ENCODE results near the gene LRIT3. TPM values are rescaled to one million over a fixed set of nuclear protein-coding genes. Genes with fewer than 3 reads are reported as not detected.
"Not testable (repeated sequence)": the region's sequence is repeated elsewhere in the genome, so short reads cannot be mapped to it uniquely, and the experiment has no call there.

The LRIT3 gene
- total RNA-seq, 1 donor from 2014 or later: 0.15 TPM

DNA sequence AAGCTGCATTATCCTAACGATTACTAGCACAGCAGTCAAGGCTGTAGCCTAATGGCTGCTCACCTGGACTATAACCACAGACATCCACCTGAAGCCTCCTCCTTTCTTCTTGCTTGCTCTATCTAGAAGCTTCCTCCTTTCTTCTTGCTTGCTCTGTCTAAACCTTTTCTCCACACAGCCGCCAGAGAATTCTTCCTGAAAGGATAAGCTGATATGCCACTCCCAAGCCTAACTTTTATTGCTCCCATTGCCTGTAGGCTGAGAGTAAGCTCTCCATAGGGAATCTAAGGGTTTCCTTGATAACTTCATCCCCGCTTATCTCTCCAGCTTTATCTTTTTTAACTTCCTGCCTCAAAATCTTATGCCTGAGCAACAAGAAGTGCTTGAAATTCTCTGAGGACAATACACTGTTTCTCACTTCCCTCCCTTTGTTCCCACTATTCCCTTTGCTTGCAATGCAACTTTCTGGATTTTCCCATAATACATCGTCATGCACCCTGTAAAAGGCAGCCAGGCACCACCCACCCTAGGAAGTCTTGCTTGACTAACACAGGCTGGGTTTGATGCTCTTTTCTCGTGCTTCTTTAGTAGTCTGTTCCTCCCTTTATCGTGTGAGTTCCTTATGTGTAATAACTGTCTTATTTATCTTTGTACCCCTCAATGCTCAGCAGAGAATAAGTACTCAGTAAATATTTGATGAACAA lies 1.4 kb upstream of the LRIT3 start:
- intact Hi-C loops (cut with micrococcal nuclease): no loop called here

DNA sequence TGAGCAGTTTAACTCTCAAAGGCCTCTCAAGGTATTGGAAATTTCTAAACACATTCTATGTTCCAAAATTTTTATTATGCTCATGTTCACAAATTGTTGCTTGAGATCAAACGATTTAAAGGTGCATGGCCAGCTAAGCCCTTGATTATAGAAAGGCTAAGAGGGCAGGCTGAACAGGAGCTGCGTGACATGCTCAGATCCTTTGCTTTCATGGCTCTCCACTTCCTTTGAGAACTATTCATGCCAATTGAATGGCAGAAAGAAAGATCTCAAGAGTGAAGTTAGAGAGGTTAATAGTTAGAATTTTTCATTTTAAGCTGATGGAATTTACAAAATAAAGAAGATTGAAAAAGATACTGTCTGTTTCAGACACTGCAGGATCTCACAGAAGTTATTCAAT lies 594 bp downstream of the LRIT3 start:
- intact Hi-C loops (cut with micrococcal nuclease): no loop called here

DNA sequence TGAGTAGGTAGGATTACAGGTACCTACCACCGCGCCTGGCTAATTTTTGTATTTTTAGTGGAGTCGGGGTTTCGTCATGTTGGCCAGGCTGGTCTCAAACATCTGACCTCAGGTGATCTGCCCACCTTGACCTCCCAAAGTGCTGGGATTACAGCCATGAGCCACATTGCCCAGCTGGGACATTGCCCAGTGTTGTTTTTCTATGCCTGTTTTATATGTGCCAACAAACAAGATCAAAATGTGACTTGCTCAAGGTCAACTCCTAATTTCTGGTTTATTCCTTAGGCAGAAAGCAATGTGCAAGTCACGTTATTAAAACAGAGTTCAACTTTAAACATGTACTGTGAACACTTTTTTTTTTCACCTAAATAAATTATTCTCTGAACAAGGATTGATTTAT lies 2.7 kb downstream of the LRIT3 start:
- intact Hi-C loops (cut with micrococcal nuclease): no loop called here

- intact Hi-C loops (cut with micrococcal nuclease): not testable (repeated sequence)
Observed at GRCh38 chr4:109859426-109860300, 11.8 kb downstream of the LRIT3 start.

DNA sequence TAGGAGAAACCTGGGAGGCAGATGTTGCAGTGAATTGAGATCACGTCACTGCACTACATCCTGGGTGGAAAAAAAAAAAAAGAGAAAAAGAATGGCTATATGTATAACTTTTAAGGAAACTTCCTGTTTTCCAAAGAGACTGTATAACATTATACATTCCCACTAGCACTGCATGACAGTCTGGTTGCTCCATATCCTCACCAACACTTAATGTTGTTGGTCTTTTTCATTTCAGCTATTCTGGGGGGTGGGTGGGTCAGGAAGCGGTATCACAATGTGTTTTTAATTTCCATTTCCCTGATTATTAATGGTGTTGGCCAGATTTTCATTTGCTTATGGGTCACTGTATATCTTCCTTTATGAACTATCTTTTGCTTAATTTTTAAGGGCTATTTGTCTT lies 13.4 kb downstream of the LRIT3 start:
- intact Hi-C loops (cut with micrococcal nuclease): no loop called here

GRCh38 chr4:109861916-109862511 lies 14.1 kb downstream of the LRIT3 start:
- intact Hi-C loops (cut with micrococcal nuclease): no loop called here

GRCh38 chr4:109864134-109864533 lies 16.2 kb downstream of the LRIT3 start:
- intact Hi-C loops (cut with micrococcal nuclease): no loop called here

- intact Hi-C loops (cut with micrococcal nuclease): no loop called here
Observed at GRCh38 chr4:109870061-109870460, 22.2 kb downstream of the LRIT3 start.

DNA sequence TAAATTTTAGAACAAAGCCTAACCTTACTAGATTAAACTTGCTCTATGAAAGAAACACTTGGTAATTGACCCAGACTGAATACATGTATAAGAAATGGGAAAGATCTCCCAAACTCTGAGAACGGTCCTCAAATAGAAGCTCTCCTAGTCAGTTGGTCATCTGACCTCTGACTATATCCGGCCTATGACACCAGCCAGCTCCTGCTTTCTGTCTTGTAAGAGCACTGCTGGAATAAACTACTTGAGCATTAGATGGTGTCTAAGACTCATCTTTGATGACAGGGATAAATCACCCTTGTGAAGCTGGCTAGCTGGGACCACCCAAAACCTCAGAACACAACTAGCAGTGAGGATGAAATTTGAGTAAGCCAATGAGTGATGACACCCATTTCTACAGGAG lies 24.2 kb downstream of the LRIT3 start:
- intact Hi-C loops (cut with micrococcal nuclease): no loop called here

- intact Hi-C loops (cut with micrococcal nuclease): no loop called here
Observed at GRCh38 chr4:109872950-109873656, 25.2 kb downstream of the LRIT3 start.

DNA sequence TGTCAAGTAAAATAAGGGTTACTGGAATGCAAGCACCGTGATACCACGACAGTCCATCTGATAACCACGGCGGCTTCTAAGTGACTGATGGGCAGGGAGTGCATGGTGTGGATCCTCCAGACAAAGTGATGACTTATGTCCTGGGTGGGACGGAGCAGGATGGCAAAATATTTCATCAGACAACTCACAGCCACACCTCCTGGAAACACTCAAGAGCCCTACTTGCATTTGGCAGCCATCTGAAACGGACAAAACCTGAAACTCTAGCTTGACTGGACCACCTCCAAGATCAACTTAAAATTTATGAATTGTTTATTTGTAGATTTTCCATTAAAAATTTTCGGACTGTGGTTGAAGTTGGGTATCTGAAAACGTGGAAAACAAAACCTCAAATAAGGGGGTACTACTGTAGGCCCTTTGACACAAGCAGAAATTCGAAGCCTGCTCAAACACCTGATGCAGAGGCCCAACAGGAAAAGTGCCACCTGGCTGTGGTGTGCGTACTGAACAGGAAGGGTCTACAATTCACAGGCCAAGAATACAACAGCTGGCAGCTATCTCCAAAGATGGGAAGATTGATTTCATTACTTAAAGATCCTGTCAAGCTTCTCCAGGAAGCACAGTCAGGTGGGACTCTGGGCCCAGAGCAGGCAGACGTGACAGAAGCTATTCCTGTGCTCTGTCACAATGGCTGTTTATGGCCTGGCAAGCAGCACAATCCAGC lies 26.0 kb downstream of the LRIT3 start:
- intact Hi-C loops (cut with micrococcal nuclease): no loop called here

DNA sequence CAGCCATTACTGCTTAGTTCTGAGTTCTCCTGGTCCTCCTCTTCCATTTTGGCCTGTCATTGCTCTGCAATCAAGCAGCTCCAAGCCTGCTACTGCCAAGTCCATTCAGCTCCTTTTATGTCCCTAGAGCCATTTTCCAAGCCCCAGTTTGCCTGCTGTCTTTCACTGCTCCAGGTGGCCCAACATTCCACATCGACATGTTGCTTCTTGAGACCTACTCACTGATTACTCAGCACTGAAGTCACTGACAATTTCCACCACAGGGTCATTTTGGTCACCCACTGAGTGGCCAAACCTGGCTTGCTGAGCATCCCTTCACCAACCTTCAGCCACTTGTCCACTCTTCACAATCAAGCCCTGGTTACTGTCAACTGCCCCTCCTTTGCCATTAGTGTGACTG lies 27.2 kb downstream of the LRIT3 start:
- intact Hi-C loops (cut with micrococcal nuclease): no loop called here

DNA sequence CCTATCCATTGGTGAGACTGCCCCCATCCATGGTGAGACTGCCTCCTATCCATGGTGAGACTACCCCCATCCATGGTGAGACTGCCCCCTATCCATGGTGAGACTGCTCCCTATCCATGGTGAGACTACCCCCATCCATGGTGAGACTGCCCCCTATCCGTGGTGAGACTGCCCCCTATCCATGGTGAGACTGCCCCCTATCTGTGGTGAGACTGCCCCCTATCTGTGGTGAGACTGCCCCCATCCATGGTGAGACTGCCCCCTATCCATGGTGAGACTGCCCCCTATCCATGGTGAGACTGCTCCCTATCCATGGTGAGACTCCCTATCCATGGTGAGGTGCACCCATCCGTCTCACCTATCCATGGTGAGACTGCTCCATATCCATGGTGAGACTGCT lies 27.6 kb downstream of the LRIT3 start:
- intact Hi-C loops (cut with micrococcal nuclease): not testable (repeated sequence)

GRCh38 chr4:109876634-109877265 lies 28.8 kb downstream of the LRIT3 start:
- intact Hi-C loops (cut with micrococcal nuclease): no loop called here

DNA sequence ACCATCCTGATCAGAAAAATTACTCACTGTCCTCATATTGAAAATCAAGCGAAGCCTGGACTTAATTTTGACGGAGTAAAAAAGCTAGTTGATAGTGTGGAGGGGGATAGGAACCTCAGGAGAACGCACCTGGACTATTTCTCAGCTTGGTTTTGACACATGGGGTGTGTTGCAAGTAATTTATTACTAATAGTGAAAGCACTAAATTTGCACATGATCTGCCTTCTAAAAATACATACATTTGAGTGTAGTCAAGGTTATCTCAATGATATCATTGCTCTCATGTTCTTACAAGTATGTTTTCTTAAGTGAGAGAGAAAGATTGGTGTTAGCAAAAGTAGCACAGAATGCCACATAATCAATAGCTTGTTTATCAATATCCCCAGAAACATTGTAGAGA lies 29.5 kb downstream of the LRIT3 start:
- intact Hi-C loops (cut with micrococcal nuclease): no loop called here

- intact Hi-C loops (cut with micrococcal nuclease): no loop called here
Observed at GRCh38 chr4:109878355-109878754, 30.4 kb downstream of the LRIT3 start.

GRCh38 chr4:109879081-109879480 lies 31.2 kb downstream of the LRIT3 start:
- intact Hi-C loops (cut with micrococcal nuclease): no loop called here

- intact Hi-C loops (cut with micrococcal nuclease): no loop called here
Observed at GRCh38 chr4:109879636-109880314, 31.9 kb downstream of the LRIT3 start.

GRCh38 chr4:109886303-109886702 lies 38.4 kb downstream of the LRIT3 start:
- intact Hi-C loops (cut with micrococcal nuclease): no loop called here

GRCh38 chr4:109887071-109887470 lies 39.2 kb downstream of the LRIT3 start:
- intact Hi-C loops (cut with micrococcal nuclease): no loop called here
